Activated naive CD4-positive, alpha-beta T cell treated with anti-CD3 and anti-CD28 coated beads for 36 hours (primary cell): ENCODE results near the gene MLH1. TPM values are rescaled to one million over a fixed set of nuclear protein-coding genes. Genes with fewer than 3 reads are reported as not detected.

ENCODE experiments used
- CTCF ChIA-PET: fragments of 350-600 bp; sonication (Branson Sonifier 250); formaldehyde crosslinking; loops from one replicate; lab custom pipeline; 2021; ENCODE audit warnings: antibody characterized with exemption; lab: Charles Lee
- DNase-seq: peaks from one replicate; pipeline ENCODE4 v3.0.0-alpha.2; 2020
- H3K27ac Mint-ChIP-seq: one replicate; pipeline ENCODE4 v1.8.0; 2021; ENCODE audit warnings: mild to moderate bottlenecking, mixed read lengths
- H3K27me3 Mint-ChIP-seq: one replicate; pipeline ENCODE4 v1.8.0; 2021; ENCODE audit warnings: low read depth, mixed read lengths
- H3K36me3 Mint-ChIP-seq: one replicate; pipeline ENCODE4 v1.8.0; 2021; ENCODE audit warnings: low read depth, mixed read lengths
- H3K4me1 Mint-ChIP-seq: one replicate; pipeline ENCODE4 v1.8.0; 2021; ENCODE audit warnings: low read depth, mixed read lengths
- H3K4me3 Mint-ChIP-seq: one replicate; pipeline ENCODE4 v1.8.0; 2021; ENCODE audit warnings: mild to moderate bottlenecking, moderate library complexity, mixed read lengths
- H3K9me3 Mint-ChIP-seq: one replicate; pipeline ENCODE4 v1.8.0; 2021; ENCODE audit warnings: mixed read lengths
- intact Hi-C: fragments of 100-400 bp; cut with micrococcal nuclease; formaldehyde crosslinking; loops from one replicate; pipeline ENCODE4 v1.15.1; 2023
- total RNA-seq, 2 experiments: library from RNA; stranded (reverse); gene quantifications; one replicate each; pipeline ENCODE4 v1.2.3, GENCODE V29; 2021

MLH1 gene
- total RNA-seq, 2 experiments from 2014 or later: 86.6 to 95.3 TPM

GRCh38 chr3:37071921-37072320, 78.6 kb downstream of the MLH1 start:
- no peaks in the 10 kb centered on the region for H3K27me3 Mint-ChIP-seq
- CTCF ChIA-PET: interaction anchor here (1.0 kb wide), 1 partner anchor 9 kb away, joined by 3 read pairs; no protein-coding TSS in a partner anchor
- DNase-seq: no peak
- intact Hi-C loops: no loop called here
- H3K27ac Mint-ChIP-seq: no peak overlapping the region
- no peaks in the 10 kb centered on the region for H3K9me3 Mint-ChIP-seq
- no peak overlapping the region for H3K4me3 Mint-ChIP-seq
- H3K4me1 Mint-ChIP-seq: peaks cover 11% of the 10 kb centered on the region
- H3K36me3 Mint-ChIP-seq: peaks cover 19% of the 10 kb centered on the region

- DNase-seq: no peak
- peaks cover 21% of the 10 kb centered on the region for H3K36me3 Mint-ChIP-seq
- CTCF ChIA-PET: no interaction called here
- H3K9me3 Mint-ChIP-seq: no peaks in the 10 kb centered on the region
- H3K27me3 Mint-ChIP-seq: no peaks in the 10 kb centered on the region
- no peak overlapping the region for H3K4me3 Mint-ChIP-seq
- H3K4me1 Mint-ChIP-seq: peaks cover 11% of the 10 kb centered on the region
- intact Hi-C loops: no loop called here
- H3K27ac Mint-ChIP-seq: no peak overlapping the region
These were observed 79.6 kb downstream of the MLH1 start for GRCh38 chr3:37072892-37073291.

DNA sequence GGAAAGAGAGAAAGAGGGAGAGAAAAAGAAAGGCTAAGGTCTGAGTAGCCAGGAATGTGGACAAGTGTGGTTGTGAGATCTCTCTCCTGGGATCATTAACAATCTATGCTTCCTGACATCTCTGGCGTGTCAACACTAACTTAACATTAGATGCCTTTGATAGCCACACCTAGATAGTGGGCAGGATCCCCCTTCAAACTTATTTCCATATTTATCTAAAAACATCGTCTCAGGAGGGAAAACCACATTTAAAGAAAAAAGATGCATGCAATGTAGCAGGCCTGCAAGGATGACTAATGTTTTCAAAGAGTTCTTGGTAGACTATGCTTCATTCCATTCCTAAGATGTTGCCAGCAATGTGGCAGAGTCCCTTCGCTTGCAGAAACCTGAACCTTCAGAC, 80.9 kb downstream of the MLH1 start:
- intact Hi-C loops: no loop called here
- H3K4me3 Mint-ChIP-seq: no peak overlapping the region
- peaks cover 18% of the 10 kb centered on the region for H3K36me3 Mint-ChIP-seq
- H3K4me1 Mint-ChIP-seq: peaks cover 11% of the 10 kb centered on the region
- H3K27me3 Mint-ChIP-seq: no peaks in the 10 kb centered on the region
- H3K9me3 Mint-ChIP-seq: no peaks in the 10 kb centered on the region
- no peak for DNase-seq
- CTCF ChIA-PET: no interaction called here
- no peak overlapping the region for H3K27ac Mint-ChIP-seq

DNA sequence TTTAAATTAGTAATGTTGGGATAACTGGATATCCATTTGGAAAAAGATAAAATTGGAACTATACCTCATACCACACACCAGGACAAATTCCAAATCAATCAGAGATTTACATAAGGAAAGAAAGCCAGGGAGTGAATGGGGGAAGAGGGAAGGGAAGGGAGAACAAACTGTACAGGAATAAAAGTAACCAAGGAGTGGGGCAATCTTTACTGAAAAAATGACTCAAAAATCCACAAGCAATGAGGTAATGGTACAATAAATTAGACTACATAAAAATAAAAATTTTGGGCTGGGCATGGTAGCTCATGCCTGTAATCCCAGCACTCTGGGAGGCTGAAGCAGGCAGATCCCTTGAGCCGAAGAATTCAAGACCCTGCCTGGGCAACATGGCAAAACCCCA, 82.6 kb downstream of the MLH1 start:
- Mint-ChIP-seq H3K4me3 (no peak overlapping the region), H3K27ac (no peak overlapping the region)

GRCh38 chr3:37082317-37082716, 89.0 kb downstream of the MLH1 start:
- no peaks in the 10 kb centered on the region for H3K9me3 Mint-ChIP-seq
- no peak for DNase-seq
- CTCF ChIA-PET: interaction anchor here (0.6 to 0.7 kb wide), 2 partner anchors 18 to 91 kb away, joined by 3 read pairs; no protein-coding TSS in a partner anchor
- no peak overlapping the region for H3K27ac Mint-ChIP-seq
- no peaks in the 10 kb centered on the region for H3K27me3 Mint-ChIP-seq
- H3K4me1 Mint-ChIP-seq: no peaks in the 10 kb centered on the region
- H3K36me3 Mint-ChIP-seq: peaks cover 3% of the 10 kb centered on the region
- intact Hi-C loops: no loop called here
- no peak overlapping the region for H3K4me3 Mint-ChIP-seq

More for the DNA sequence above, 82.6 kb downstream of the MLH1 start:
- Mint-ChIP-seq H3K4me1 (peaks cover 11% of the 10 kb centered on the region), H3K36me3 (peaks cover 17% of the 10 kb centered on the region), H3K9me3 (no peaks in the 10 kb centered on the region), H3K27me3 (no peaks in the 10 kb centered on the region)
- intact Hi-C loops: no loop called here
- DNase-seq: no peak
- CTCF ChIA-PET: no interaction called here

- H3K9me3 Mint-ChIP-seq: no peaks in the 10 kb centered on the region
- DNase-seq: no peak
- no peak overlapping the region for H3K4me3 Mint-ChIP-seq
- peaks cover 4% of the 10 kb centered on the region for H3K36me3 Mint-ChIP-seq
- intact Hi-C loops: no loop called here
- no peaks in the 10 kb centered on the region for H3K27me3 Mint-ChIP-seq
- H3K4me1 Mint-ChIP-seq: no peaks in the 10 kb centered on the region
- no peak overlapping the region for H3K27ac Mint-ChIP-seq
- CTCF ChIA-PET: interaction anchor here (0.6 kb wide), 1 partner anchor 61 kb away, joined by 3 read pairs; no protein-coding TSS in a partner anchor
These were observed 93.6 kb downstream of the MLH1 start for GRCh38 chr3:37086918-37087317.

DNA sequence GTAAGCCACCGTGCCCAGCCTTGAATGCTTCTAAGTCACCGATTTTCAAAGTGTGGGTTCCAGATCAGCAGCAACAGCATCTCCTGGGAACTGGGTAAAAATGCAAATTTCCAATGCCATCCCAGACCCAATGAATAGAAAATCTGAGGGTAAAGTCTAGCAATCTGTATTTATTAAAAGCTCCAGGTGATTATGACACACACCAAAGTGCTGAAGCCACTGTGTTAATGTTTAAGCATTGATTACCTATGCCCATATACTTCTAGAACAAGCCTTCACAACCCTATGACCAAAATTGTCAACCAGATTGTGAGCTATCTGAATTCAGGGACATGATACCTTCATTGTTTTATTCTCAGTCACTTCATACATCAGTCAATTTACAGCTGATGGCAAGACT, 94.6 kb downstream of the MLH1 start:
- Mint-ChIP-seq H3K4me3 (no peak overlapping the region), H3K36me3 (peaks cover 4% of the 10 kb centered on the region), H3K9me3 (no peaks in the 10 kb centered on the region), H3K4me1 (no peaks in the 10 kb centered on the region), H3K27ac (no peak overlapping the region), H3K27me3 (no peaks in the 10 kb centered on the region)
- intact Hi-C loops: no loop called here
- CTCF ChIA-PET: no interaction called here
- DNase-seq: no peak

GRCh38 chr3:37092484-37092883, 99.2 kb downstream of the MLH1 start:
- H3K27me3 Mint-ChIP-seq: no peaks in the 10 kb centered on the region
- H3K4me3 Mint-ChIP-seq: no peak overlapping the region
- no peaks in the 10 kb centered on the region for H3K4me1 Mint-ChIP-seq
- CTCF ChIA-PET: no interaction called here
- intact Hi-C loops: no loop called here
- H3K9me3 Mint-ChIP-seq: no peaks in the 10 kb centered on the region
- H3K36me3 Mint-ChIP-seq: peaks cover 12% of the 10 kb centered on the region
- H3K27ac Mint-ChIP-seq: no peak overlapping the region
- DNase-seq: no peak

DNA sequence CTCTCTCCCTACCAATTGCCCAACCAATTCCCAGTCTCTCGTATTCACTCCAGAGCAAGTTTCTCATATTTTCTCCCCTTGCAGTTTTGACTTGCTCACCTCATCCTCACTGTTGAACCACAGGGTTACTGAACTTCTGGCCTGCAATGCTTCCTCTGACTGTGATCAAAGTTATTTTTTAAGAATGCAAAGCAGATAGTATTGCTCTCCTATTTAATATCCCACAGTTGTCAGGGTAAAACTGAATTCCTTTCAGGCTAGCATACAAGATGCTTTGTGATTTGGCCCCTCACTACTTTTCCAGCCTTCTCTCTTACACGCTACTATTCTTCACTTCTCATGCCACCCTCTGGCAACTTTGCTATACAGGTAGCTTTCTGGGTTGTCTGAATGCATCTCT, 100.2 kb downstream of the MLH1 start:
- Mint-ChIP-seq H3K27ac (no peak overlapping the region), H3K4me1 (no peaks in the 10 kb centered on the region)
- CTCF ChIA-PET: no interaction called here

DNA sequence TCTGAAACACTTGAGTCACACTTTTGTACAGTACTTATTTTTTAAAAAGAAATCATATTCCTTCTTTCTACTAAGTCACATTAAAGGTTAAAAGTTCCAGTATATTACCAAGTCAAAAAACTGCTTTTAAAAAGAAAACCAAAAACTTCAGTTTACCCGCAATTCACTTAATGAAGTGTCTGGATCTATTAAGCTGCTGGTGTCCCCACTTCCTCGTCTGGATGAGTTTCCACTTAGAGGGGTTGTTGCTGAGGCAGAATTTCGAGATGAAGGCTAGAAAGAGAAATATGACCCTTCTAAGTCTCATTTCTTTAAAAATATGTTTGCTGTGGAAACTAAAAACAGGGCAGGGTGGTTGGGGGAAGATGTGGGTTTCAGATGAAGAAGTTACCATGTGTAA, 101.3 kb downstream of the MLH1 start:
- Mint-ChIP-seq H3K9me3 (no peaks in the 10 kb centered on the region), H3K4me1 (no peaks in the 10 kb centered on the region), H3K4me3 (no peak overlapping the region), H3K36me3 (peaks cover 12% of the 10 kb centered on the region), H3K27ac (no peak overlapping the region), H3K27me3 (no peaks in the 10 kb centered on the region)
- intact Hi-C loops: no loop called here
- CTCF ChIA-PET: no interaction called here
- DNase-seq: no peak

More for the DNA sequence above, 100.2 kb downstream of the MLH1 start:
- no peak overlapping the region for H3K4me3 Mint-ChIP-seq
- no peak for DNase-seq
- H3K36me3 Mint-ChIP-seq: peaks cover 12% of the 10 kb centered on the region
- intact Hi-C loops: no loop called here
- H3K9me3 Mint-ChIP-seq: no peaks in the 10 kb centered on the region
- no peaks in the 10 kb centered on the region for H3K27me3 Mint-ChIP-seq

- Mint-ChIP-seq H3K4me3 (no peak overlapping the region), H3K27ac (no peak overlapping the region), H3K9me3 (no peaks in the 10 kb centered on the region), H3K36me3 (peaks cover 8% of the 10 kb centered on the region), H3K27me3 (no peaks in the 10 kb centered on the region), H3K4me1 (no peaks in the 10 kb centered on the region)
- intact Hi-C loops: no loop called here
- DNase-seq: no peak
- CTCF ChIA-PET: no interaction called here
These were observed 103.0 kb downstream of the MLH1 start for GRCh38 chr3:37096288-37096687.

- intact Hi-C loops: no loop called here
- DNase-seq: no peak
These were observed 103.7 kb downstream of the MLH1 start for GRCh38 chr3:37096975-37097374.

DNA sequence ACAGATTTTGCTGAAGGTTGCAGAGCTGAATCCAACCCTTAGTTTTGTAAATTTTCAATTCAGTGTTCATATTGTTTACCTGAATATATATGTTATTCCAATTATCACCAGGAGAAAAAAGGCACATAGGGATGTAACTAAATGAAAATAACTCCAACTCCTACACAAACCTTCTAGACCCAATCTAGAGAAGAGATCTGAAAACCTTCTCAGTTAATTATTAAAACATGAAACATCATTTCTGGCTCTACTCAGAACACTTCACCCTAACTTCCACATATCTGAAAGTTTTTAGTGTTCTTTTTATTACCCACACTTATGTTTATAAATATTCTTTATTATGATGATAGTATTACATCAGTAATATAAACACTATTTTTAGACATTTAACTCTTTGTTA, 104.5 kb downstream of the MLH1 start:
- Mint-ChIP-seq H3K9me3 (no peaks in the 10 kb centered on the region), H3K27me3 (no peaks in the 10 kb centered on the region)

More at GRCh38 chr3:37096975-37097374, 103.7 kb downstream of the MLH1 start:
- H3K36me3 Mint-ChIP-seq: peaks cover 8% of the 10 kb centered on the region
- no peaks in the 10 kb centered on the region for H3K9me3 Mint-ChIP-seq
- H3K4me1 Mint-ChIP-seq: no peaks in the 10 kb centered on the region
- no peak overlapping the region for H3K4me3 Mint-ChIP-seq
- H3K27ac Mint-ChIP-seq: no peak overlapping the region
- CTCF ChIA-PET: no interaction called here
- no peaks in the 10 kb centered on the region for H3K27me3 Mint-ChIP-seq

More for the DNA sequence above, 104.5 kb downstream of the MLH1 start:
- no peaks in the 10 kb centered on the region for H3K4me1 Mint-ChIP-seq
- intact Hi-C loops: no loop called here
- H3K36me3 Mint-ChIP-seq: peaks cover 8% of the 10 kb centered on the region
- no peak for DNase-seq
- no peak overlapping the region for H3K27ac Mint-ChIP-seq
- CTCF ChIA-PET: no interaction called here
- H3K4me3 Mint-ChIP-seq: no peak overlapping the region
